ENCODE data around the gene PIKFYVE.

DNA sequence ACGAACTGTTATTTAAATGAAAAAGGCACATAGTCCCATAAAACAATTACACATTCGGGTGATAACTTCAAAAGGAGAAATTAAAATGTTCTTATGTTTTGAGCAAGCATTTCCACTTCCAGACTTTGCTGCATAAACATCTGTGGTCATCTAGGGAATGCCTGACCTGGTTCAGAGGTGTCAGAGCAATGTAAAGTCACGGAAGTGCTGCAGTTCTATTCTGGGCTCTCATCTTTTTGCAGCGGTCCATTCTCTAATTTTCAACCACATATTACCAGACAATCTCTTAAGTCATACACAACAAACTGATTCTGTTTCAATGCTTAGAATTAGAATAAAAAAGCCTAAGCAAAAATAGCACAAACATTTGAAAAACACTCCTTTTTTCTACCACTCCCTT, 118.6 kb downstream of the PIKFYVE start:
- no peak for TF ChIP-seq CTCF (optimal IDR thresholded peaks at IDR 0.05 in 1 of 3, IDR thresholded peaks at IDR 0.05 in 1 of 3, conservative IDR thresholded peaks at IDR 0.05 in 1 of 3; ENCODE audit: extremely low read depth in 1 of 3, insufficient read depth in 2 of 3, low read length in 3 of 3)
- TF ChIP-seq EZH2 (IDR thresholded peaks at IDR 0.05; ENCODE audit: low read length), result no peak
